Stimulated activated CD4-positive, alpha-beta T cell treated with anti-CD3 and anti-CD28 coated beads, Interleukin-2, amount 100 ng/mL, for 24 hours (primary cell): ENCODE data around the gene BMAL1.

Source experiments
- DNase-seq, 2 donors: peaks; one replicate each; pipeline ENCODE4 v3.0.0-alpha.2; 2020

Gene BMAL1

DNA sequence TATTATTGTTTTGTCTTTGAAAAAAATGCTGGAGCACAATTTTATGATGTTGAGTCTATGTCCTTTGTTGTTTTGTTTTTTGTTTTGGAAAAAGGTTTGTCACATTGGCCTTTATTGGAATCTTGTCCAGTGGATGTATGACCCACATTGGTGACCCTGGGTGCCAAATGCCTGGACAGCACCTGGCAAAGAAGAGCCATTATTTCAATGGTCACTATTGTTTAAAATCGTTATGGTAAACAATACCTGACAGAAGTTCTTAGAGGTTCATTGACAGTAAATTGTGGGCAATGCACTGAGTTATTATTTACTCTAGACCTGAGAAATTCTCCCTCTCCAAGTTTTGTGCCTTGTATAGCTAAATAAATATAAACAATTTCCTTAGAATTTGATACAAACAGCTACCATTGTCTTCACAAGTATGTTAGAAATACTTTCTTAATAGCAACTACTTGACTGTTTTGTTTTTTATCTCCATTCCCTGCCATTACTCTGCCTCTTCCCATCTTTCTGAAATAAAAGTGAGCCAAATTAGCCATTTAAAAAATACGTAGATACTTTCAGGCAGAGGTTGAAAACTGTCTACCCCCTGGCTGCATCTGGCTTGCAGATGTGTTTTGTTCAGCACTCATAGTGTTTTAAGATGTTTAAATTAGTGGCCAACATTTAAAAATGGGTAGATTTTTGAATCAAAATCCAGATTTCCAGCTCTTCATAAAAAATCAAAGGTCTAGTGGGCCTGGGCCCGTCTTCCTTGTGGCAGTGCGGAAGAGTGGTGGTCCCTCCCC is 39.9 kb downstream of the BMAL1 start:
- no peak for DNase-seq

DNA sequence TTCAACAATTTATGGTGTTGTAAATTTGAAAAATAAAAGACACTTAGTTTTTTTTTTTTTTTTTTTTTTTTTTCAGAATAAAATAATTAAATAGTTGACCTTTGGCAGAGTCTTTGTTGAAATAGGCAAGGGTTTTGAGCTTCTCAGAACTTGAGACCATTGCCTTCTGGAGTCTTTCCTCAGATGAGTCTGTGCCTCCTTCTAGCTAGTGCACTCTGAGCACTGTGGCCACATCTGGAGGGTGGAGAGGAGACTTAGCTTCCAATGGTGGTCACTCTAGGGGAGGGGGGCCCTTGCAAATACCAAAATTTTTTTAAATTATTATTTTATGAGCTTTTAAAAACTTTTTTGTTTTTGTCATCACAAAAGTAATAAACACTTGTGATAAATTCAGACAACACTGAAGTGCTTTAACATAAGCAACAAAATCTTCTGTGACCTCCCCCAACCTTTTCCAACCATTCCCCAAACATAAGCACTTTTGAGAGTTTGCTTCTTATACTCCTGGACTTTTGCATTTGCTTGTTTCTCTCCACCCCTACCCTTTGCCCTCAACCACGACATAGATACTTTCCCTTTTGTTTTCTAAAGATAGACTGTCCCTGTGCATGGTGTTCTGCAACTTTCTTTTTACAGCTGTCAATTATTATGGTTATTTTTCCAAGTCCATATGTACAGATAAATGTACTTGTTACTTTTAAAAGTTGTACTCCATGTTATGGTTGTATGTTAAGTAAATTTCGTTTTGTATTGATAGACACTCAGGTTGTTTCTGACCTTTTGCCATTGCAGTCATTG is 41.1 kb downstream of the BMAL1 start:
- no peak for DNase-seq

DNA sequence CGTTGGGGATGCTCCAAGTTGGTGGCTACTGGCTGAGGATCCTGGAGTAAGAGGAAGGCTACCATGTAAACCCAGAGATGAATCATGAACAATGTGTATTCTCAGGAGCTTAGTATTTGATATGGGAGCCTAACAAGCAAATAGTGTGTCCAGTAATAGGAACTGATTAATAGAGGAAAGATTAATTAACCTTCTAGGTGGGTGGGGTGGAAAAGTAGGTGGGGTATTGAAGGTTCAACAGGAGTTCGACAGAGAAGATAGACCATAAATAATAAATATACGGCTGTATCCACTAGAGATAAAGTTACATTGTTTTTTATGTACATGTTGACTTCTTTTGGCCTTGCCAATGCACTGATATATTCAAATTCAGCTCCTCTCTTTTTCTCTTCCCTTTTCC is 43.1 kb downstream of the BMAL1 start:
- DNase-seq = no peak

DNA sequence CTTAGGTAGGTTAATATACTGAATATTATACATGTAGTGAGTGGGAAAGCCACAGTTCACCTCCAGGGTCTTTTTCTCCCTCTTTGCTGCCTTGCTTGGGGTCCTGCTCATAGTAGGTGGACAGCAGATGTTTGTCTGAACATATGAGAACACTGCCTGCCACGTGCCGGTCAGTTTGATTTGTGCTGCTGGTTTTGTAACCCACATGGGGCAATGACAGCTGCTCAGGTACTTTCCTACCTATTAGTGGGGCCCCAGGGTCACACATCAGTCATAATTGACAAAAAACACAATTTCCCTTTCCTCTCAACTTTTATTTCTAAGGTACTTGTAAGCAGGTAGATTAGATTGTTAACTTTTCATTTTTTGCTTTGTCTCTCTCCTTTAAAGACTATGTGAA is 43.8 kb downstream of the BMAL1 start:
- DNase-seq = no peak

- DNase-seq = no peak
Observed at GRCh38 chr11:13324141-13324540, 46.6 kb downstream of the BMAL1 start.

DNA sequence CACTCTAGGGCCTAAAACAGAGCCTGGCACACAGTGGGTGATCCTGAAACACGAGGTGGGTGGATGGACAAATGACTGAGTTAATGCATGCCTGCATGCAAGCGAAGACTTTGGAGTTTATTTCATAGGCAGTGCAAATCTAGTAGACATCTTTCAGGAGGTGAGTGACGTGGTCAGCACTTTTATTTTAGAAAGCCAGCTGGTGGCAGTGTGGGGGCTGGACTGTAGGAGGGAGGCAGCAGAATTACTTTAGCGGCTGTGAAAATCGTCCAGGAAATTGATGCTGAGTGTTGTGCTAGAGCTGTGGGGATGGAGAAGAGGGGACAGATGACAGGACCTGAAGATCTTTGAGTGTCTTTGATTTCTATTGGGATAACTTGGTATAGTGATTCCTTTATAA is 47.1 kb downstream of the BMAL1 start:
- no peak for DNase-seq

DNA sequence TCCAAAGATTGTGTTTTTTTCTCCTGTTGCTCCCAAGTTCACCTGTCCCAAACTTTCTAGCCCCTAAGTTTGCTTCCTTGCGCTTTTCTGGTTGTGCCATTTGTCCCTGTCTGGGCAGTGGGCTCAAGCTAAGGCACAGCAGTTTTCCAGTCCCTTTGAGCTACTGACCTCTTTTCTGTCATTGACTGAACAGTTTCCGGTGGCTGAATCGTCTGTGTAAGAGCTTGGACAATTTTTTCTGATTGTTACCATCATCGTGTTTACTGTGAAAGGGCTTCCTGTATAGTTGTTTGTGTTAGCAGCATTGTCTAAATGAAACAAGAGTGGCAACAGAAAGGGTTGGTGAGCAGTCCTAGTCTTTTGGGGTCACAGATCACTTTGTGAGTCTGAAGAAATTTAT is 49.8 kb downstream of the BMAL1 start:
- no peak for DNase-seq

DNA sequence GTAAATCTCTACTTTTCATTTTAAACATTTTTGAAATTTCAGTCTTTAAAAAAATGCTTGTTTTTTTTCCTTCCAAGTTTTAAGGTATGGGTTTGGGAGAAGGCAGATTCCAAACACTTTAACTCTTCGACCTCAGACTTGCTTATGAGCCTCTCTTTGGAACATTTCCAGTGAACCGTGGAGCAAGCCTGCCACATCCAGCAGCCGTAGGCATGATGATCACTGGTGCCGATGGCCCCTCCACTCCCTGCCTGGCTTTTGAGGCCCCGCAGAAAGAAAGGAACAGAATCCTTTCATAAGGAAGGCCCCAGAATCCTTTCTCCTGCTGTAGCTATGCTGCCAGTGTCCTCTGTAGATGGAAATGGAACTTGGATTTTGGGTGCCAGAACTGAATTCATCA is 50.7 kb downstream of the BMAL1 start:
- DNase-seq = no peak

DNA sequence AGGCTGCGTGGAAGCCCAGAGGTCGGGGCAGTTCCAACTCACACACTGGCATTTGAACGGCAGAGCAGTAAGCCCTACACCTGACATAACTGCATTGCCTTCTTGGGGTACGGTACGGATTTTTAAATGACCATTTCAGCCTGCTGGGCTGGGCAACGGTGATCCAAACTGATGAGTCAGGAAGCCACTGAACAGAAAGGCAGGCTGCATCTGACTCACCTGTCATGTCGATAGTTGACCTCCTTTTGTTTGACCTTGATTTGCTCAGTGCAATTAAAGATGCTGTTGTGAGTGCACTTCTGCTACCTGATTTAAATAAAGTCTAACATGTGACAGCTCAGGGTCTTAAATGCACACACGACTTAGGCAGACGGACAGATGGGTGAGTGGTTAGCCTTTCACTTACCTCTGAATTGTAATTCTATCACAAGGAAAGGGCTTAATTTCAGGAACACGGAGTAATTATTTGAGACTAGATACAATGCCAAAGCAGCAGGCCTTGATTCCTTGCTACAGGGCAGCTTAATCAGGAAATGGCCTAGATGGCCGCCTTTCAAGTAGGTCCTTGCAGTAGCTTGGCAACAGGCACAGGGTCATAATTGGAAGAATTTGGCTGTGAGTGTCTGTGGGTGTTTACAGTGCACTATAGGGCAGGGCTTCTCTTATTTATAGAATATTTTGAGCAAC is 52.2 kb downstream of the BMAL1 start:
- DNase-seq = no peak

DNA sequence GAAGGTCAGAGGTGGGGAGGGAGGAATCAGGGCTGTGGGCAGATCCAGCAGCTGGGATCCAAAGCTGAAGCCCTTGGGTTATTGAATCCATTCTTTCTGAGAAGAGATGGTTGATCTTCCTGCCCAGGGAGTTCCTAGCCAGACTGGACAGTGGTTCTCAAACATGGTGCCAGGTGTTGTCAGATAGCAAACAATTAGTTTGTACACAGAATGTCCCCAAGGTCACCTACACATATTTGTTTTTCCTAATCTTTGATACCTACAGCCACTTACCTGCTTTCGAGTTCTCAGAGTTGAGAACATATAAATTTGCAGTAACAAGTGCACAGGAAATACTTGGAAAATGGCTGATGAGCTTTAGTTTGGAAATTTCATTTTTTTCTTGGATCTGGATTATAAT is 54.5 kb downstream of the BMAL1 start:
- DNase-seq = no peak

DNA sequence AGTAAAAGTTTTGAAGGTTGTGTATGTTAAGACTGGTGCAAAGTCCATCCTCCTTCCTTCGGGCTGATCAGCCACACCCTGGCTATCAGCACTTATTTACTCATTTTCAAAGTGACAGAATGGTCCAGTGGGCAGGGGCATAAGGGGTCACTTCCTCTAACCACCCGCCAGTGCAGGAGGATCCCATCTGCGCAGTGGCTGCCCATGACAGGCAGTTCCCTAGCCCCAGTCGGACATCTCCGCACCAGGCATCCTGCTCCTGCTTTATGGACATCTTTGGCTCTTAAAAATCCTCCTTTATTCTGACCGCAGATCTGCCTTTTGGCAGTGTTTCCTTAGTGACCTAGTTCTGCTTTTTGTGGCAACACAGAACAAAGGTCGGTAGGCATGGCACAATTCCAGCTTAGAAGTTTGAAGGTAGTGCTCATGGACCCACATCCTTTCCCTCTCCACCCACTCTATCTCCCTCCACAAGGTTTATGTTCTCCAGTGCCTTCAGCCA is 55.9 kb downstream of the BMAL1 start:
- no peak for DNase-seq

DNA sequence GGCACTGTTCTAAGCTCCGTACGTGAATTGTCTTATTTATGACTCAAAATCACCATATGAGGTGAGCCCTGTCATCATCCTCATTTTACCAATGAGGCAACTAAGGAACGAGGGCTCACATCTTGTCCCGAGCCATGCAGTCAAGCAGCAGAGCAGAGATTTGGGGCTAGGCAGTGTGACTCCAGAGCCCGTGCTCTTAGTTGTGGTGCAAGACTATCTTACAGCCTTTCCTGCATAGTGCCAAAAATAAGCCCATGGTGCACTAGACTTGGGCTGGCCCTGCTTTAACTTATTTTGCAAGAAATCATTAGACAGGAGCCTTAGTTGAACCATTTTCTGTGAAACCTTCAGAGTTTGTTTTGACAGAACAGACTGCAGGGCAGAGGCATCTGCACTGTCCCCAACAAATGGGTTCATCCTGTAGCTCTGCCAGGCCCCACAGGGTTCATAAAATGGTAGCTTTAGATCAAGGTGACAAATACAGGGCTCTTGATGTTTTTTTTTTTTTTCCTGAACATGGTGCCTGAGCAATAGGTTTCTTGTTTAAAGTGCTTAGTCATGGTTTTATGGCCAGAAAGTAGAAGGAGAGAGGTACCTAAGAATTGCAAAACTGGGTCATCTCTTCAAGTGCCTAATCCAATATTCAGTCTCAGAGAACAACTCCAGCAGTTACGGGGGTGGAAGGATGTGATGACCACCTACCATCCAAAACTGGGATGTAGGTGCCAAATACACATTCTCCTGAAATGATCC is 56.6 kb downstream of the BMAL1 start:
- no peak for DNase-seq

DNA sequence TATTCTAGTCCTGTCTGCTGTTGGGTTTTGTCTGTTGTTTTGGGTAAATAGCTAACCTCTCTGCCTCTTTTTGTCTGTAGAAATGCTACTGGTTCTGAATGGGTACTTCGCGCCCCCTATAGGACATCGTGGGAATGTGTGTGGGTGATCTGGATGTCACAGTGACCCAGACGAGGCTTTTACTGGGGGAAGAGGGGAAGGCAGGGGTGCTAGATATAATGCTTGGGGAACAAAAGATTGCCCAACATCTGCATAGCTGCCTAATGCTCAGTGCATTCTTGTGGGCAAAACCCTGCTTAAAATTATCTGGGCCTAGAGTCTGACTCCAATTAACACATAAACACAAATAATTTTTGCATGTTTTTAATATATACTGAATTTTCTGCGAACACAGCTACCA is 57.7 kb downstream of the BMAL1 start:
- DNase-seq = peak; percentile 74 to 78

- DNase-seq = no peak
Observed at GRCh38 chr11:13336246-13336878, 58.8 kb downstream of the BMAL1 start.

GRCh38 chr11:13338019-13338426 is 60.4 kb downstream of the BMAL1 start:
- no peak for DNase-seq

DNA sequence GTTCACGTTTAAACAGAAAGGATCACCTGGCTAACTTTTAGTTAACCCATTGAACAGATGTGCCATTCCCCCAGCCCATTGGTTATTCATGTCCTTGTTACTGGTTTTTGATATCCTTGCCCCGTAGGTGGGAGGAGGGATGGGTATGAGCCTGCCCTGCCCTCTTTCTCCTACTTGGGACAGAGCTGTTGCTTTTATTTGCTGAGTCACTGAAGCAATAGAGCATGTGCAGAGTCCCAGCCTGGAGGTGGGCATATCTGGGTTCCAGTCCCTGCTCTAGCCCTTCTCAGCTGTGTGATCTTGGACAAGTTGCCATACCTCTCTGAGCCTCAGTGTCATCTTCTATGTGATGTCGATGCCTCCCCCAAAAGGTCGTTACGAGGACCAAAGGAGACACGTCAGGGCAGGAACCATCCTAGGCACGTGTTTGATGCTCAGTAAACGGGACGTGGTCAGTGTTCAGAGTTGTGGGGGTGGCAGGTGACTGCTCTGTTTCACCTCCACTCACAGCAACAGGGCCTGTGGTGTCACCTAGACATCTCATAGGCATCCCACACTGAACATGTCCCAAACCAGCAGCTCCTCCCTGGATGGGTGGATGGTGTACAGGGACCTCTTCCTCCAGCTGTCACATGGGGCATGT is 61.0 kb downstream of the BMAL1 start:
- DNase-seq = no peak

DNA sequence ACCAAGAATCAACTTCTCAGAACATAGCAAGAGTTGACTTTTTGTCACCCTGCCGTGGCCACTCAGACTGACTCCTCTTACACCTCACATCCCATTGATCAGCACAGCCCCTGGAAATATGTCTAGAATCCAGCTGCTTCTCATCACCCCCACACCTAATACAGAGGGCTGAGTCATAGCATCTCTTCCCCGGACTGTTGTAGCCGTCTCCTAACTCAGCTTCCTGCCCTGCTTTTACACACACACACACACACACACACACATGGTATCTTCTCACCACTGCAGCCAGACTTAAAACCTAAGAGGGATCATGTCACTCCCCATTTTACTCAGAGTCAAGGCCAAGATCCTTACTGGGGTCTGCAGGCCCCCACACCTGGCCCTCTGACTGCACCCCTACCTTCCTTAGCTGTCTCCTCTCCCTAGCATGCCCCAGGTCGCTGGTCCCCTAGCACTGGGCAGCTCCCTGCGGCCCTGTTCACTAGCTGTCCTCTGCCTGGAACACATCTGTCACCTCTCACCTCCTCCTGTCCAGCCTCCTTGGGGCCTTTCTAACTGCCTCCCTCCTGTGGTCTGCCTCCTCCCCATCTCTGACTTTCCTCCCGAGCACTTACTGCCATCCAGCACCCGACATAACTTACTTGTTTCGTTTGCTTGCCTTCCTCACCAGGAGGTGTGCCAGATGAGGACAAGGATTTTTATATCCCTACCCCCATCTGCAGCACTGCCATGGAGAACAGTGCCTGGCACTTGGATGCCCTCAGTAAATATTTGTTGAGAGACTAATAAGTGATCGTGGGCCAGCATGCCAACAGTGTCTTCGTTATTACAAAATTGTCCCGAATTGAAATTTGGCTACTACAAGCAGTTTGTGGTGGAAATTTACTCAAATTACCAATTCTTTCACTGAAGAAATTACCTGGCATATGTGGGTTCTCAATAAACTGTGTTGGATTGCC is 61.9 kb downstream of the BMAL1 start:
- peak in 1 of 2 donors; percentile 27 for DNase-seq

DNA sequence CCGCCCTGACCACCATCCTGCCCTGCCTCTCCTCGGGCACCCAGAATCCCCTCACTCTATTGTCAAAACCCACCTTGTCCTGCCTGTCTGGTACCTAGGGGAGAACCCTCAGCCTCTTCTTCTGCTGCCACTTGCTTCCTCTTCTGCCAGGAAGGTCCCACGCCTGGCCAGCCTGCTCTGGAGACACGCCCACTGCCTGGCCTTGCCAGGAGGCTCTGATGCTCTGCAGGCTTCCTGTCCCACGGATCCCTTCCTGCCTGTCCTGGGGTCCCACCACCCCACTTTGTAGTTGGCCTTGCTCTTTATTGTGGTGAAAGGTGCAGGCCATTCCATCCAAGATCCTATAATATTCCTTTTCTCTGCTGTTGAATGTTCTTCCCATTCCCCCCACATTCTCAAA is 63.4 kb downstream of the BMAL1 start:
- no peak for DNase-seq

- DNase-seq = no peak
Observed at GRCh38 chr11:13343067-13343466, 65.5 kb downstream of the BMAL1 start.

GRCh38 chr11:13343931-13344717 is 66.5 kb downstream of the BMAL1 start:
- DNase-seq = peak; percentile 74 to 82
